ENCODE data around the gene BCL2L13.

Gene BCL2L13

DNA sequence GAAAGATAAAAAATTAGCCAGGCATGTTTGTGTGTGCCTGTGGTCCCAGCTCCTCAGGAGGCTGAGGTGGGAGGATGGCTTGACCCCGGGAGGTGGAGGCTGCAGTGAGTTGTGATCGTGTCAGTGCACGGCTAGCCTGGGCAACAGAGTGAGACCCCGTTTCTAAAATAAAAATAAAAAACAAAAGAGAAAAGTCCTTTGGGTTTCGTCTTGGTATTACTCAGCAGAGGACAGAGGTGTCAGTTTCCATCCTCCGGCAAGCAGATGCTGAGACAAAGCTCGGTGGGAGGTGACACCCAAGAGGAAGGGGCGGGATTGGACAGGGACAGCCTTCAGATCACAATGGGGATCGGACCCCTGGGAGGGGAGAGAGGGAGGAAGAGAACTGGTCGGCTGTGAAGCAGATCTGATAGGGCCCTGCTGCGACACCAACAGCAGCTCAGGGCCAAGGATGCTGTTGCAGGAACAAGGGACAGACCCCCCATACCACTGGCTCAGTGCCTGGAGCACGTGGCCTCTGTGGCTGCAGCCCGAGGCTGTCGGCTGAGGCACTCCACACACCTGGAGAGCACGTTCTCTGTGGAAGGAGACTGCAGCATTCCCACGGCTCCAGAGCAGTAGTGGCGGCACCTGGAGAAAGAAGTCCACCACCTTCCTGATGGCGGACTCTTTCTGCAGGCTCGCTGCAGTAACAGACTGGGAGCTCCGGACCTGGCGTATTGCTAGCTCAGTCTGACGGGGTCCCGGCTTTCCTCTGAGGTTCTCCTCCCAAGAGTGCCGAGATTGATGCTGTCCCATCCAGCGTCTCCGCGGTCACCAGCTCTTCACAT is 140.9 kb downstream of the BCL2L13 start:
- no peak for DNase-seq (ENCODE audit: low read depth in 2 of 2)

DNA sequence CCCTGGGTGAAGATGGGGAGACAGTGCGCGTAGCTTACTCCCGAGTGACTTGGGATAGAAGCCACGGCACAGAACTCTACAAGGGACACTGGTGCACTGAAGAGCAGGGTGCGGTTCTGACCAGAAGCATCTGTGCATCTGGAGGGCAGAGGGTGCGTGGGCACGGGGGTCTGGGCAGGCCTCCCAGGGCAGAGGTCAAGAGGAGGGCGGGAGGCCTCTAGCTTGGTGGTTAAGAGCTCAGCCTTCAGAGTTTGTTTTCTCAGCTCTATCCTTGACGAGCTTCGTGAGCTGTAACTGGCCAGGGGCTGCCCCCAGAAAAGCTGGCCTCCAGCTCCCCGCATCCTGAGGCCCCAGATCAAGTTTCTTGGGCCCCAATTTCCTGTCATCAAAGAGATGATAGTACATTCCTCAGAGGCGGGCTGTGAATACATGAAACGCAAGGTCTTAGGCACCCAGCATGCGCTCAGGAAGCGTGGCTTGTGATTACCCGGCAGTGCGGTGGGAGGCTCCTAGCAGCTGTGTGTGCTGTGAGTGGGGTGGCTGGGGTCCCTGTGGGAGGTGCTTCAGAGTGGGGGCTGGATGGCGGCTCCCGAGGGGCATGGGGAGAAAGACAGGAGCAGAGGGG is 141.7 kb downstream of the BCL2L13 start:
- no peak for DNase-seq (ENCODE audit: low read depth in 2 of 2)

Data from stimulated activated CD4-positive, alpha-beta T cell treated with anti-CD3 and anti-CD28 coated beads, Interleukin-12 subunit alpha, Interleukin-12 subunit beta, amount 100 ng/mL, for 24 hours (primary cell).